GM12878 (cell line): Measurements from ENCODE around the gene SPDYE17. TPM values are rescaled to one million over a fixed set of nuclear protein-coding genes. Genes with fewer than 3 reads are reported as not detected.

Experiments used
- polyA plus RNA-seq, 11 experiments: library from polyadenylated mRNA; depleted of rRNA in 4 of 11; unstranded in 6 of 11; stranded (reverse) in 5 of 11; fragments of >200 nt; fragmentation: Nextera tagmentation in 4 of 11; fragmentation: Illumina TruSeq in 1 of 11; extraction: Ambion mirVana in 4 of 11; extraction: Trizol in 1 of 11; gene quantifications; 1 replicate in 1 of 11; 2 replicates in 10 of 11; pipeline versions ENCODE4 v1.2.1 to v1.2.3, GENCODE V29; 2011 to 2016; ENCODE audit warnings: inconsistent platforms in 2 of 11, missing spikeins in 2 of 11, low read depth in 1 of 11
- small RNA-seq: library from RNA; depleted of rRNA; stranded (forward); fragments of <200 nt; gene quantifications from one replicate; pipeline ENCODE3, GENCODE V24; 2014
- total RNA-seq, 4 experiments: library from RNA; depleted of rRNA in 3 of 4; stranded (reverse); fragments of >200 nt in 3 of 4; fragmentation: Illumina TruSeq in 1 of 4; extraction: Trizol in 1 of 4; gene quantifications; 2 replicates each; pipeline versions ENCODE4 v1.2.1 to v1.2.3, GENCODE V29; 2013 to 2021

The SPDYE17 gene
- total and polyA plus RNA-seq, 10 of the 15 experiments (the other 5 are each of a cell fraction or from before 2014, with no cell fraction given) = not detected

Small RNA genes lying within 50 kb of the gene (small RNA-seq; reads per million reads assigned to genes)
- not detected for gene RF00019

Other genes starting within 250 kb of the SPDYE17 start
- 0.16 and 0.23 TPM in 2 replicates for gene SPDYE18, start 30.2 kb upstream of the SPDYE17 start, total RNA-seq (2014; rRNA removed)
- gene SPDYE18, start 30.2 kb upstream of the SPDYE17 start, total RNA-seq (2014; rRNA removed; fragmentation: Illumina TruSeq; extraction: Trizol) = 0.27 TPM in 1 of 2 replicates, not detected in the other
- 0.74 TPM in 1 of 2 replicates, not detected in the other for gene SPDYE18, start 30.2 kb upstream of the SPDYE17 start, total RNA-seq (2021)
- gene SPDYE18, start 30.2 kb upstream of the SPDYE17 start, polyA plus RNA-seq (2011; rRNA removed) = 0.20 and 0.23 TPM in 2 replicates
- 0.29 TPM in 1 of 2 replicates, not detected in the other for gene SPDYE18, start 30.2 kb upstream of the SPDYE17 start, polyA plus RNA-seq (2014; fragmentation: Illumina TruSeq; extraction: Trizol)
- gene SPDYE18, start 30.2 kb upstream of the SPDYE17 start, polyA plus RNA-seq (2014; fragmentation: Nextera tagmentation; extraction: Ambion mirVana) = not detected
- 0.56 TPM in 1 of 2 replicates, not detected in the other for gene SPDYE18, start 30.2 kb upstream of the SPDYE17 start, polyA plus RNA-seq (2014; rRNA removed)
- gene SPDYE18, start 30.2 kb upstream of the SPDYE17 start, polyA plus RNA-seq (2016; fragmentation: Nextera tagmentation; extraction: Ambion mirVana) = under 1 TPM in 1 of 2 experiments, not detected in 1; 0.39 TPM
- 0.90 and 1.6 TPM in 2 replicates for gene CCDC146, start 90.3 kb upstream of the SPDYE17 start, total RNA-seq (2014; rRNA removed)
- 1.3 and 1.5 TPM in 2 replicates for gene CCDC146, start 90.3 kb upstream of the SPDYE17 start, total RNA-seq (2014; rRNA removed; fragmentation: Illumina TruSeq; extraction: Trizol)
- 1.2 and 2.0 TPM in 2 replicates for gene CCDC146, start 90.3 kb upstream of the SPDYE17 start, total RNA-seq (2021)
- gene CCDC146, start 90.3 kb upstream of the SPDYE17 start, polyA plus RNA-seq (2011; rRNA removed) = 5.3 and 6.0 TPM in 2 replicates
- gene CCDC146, start 90.3 kb upstream of the SPDYE17 start, polyA plus RNA-seq (2014; fragmentation: Illumina TruSeq; extraction: Trizol) = 1.7 and 2.7 TPM in 2 replicates
- under 1 TPM; 0.55 to 0.84 TPM for gene CCDC146, start 90.3 kb upstream of the SPDYE17 start, polyA plus RNA-seq (2014; fragmentation: Nextera tagmentation; extraction: Ambion mirVana)
- gene CCDC146, start 90.3 kb upstream of the SPDYE17 start, polyA plus RNA-seq (2014; rRNA removed) = 1.1 and 2.0 TPM in 2 replicates
- gene CCDC146, start 90.3 kb upstream of the SPDYE17 start, polyA plus RNA-seq (2016; fragmentation: Nextera tagmentation; extraction: Ambion mirVana) = 1 to 10 TPM in 1 of 2 experiments, under 1 TPM in 1; 0.28 to 1.2 TPM
- 1.9 and 2.5 TPM in 2 replicates for gene FGL2, start 167.5 kb upstream of the SPDYE17 start, total RNA-seq (2014; rRNA removed)
- gene FGL2, start 167.5 kb upstream of the SPDYE17 start, total RNA-seq (2014; rRNA removed; fragmentation: Illumina TruSeq; extraction: Trizol) = 3.2 and 3.5 TPM in 2 replicates
- 1.2 and 1.7 TPM in 2 replicates for gene FGL2, start 167.5 kb upstream of the SPDYE17 start, total RNA-seq (2021)
- gene FGL2, start 167.5 kb upstream of the SPDYE17 start, polyA plus RNA-seq (2011; rRNA removed) = 0.04 TPM in 1 of 2 replicates, not detected in the other
- gene FGL2, start 167.5 kb upstream of the SPDYE17 start, polyA plus RNA-seq (2014; fragmentation: Illumina TruSeq; extraction: Trizol) = 2.5 and 4.3 TPM in 2 replicates
- gene FGL2, start 167.5 kb upstream of the SPDYE17 start, polyA plus RNA-seq (2014; fragmentation: Nextera tagmentation; extraction: Ambion mirVana) = 1 to 10 TPM; 1.2 to 1.6 TPM
- 1.4 and 1.5 TPM in 2 replicates for gene FGL2, start 167.5 kb upstream of the SPDYE17 start, polyA plus RNA-seq (2014; rRNA removed)
- gene FGL2, start 167.5 kb upstream of the SPDYE17 start, polyA plus RNA-seq (2016; fragmentation: Nextera tagmentation; extraction: Ambion mirVana) = under 1 TPM; 0.44 to 0.66 TPM